ENCODE measurements around the gene SCN10A. TPM values are rescaled to one million over a fixed set of nuclear protein-coding genes. Genes with fewer than 3 reads are reported as not detected.

SCN10A gene
- total and polyA plus RNA-seq, 7 donors: not detected

GRCh38 chr3:38720465-38720864 is 95.6 kb downstream of the SCN10A start:
- H3K4me1 ChIP-seq: no peaks in the 10 kb centered on the region
- intact Hi-C loops (cut with DNase I): no loop called here
- TF ChIP-seq CTCF (IDR thresholded peaks at IDR 0.05): no peak
- H3K9me3 ChIP-seq: no peaks in the 10 kb centered on the region
- DNase-seq: no peak
- ATAC-seq: no peak
- H3K27me3 ChIP-seq (ENCODE audit: insufficient read depth in 3 of 3, low read length in 2 of 3): peaks cover 0 to 5% (median 4%) of the 10 kb centered on the region in 3 donors
- H3K4me3 ChIP-seq: no peak overlapping the region
- no peak overlapping the region for H3K27ac ChIP-seq
- WGBS, 3 donors: 34 to 45% (median 43%) methylated on average over 4 of the region's 4 CpGs
- H3K36me3 ChIP-seq (ENCODE audit: insufficient read depth in 1 of 2, low read depth in 1 of 2): no peaks in the 10 kb centered on the region

- no peak for TF ChIP-seq CTCF (IDR thresholded peaks at IDR 0.05)
- Histone ChIP-seq H3K36me3 (ENCODE audit: insufficient read depth in 1 of 2, low read depth in 1 of 2) (no peaks in the 10 kb centered on the region), H3K4me3 (no peak overlapping the region), H3K4me1 (no peaks in the 10 kb centered on the region), H3K27me3 (ENCODE audit: insufficient read depth in 3 of 3, low read length in 2 of 3) (peaks cover 0 to 4% (median 4%) of the 10 kb centered on the region in 3 donors), H3K27ac (no peak overlapping the region), H3K9me3 (no peaks in the 10 kb centered on the region)
- WGBS, 3 donors: 80 to 83% (median 83%) methylated on average over 5 of the region's 5 CpGs
- no peak for ATAC-seq
- intact Hi-C loops (cut with DNase I): no loop called here
- DNase-seq: no peak
These were observed 98.4 kb downstream of the SCN10A start for GRCh38 chr3:38717355-38718240.

- Histone ChIP-seq H3K27ac (no peak overlapping the region), H3K27me3 (ENCODE audit: insufficient read depth in 3 of 3, low read length in 2 of 3) (peaks cover 0 to 4% (median 0%) of the 10 kb centered on the region in 3 donors), H3K4me3 (no peak overlapping the region), H3K9me3 (no peaks in the 10 kb centered on the region), H3K4me1 (no peaks in the 10 kb centered on the region), H3K36me3 (ENCODE audit: insufficient read depth in 1 of 2, low read depth in 1 of 2) (no peaks in the 10 kb centered on the region)
- no peak for TF ChIP-seq CTCF (IDR thresholded peaks at IDR 0.05)
- DNase-seq (no peak), ATAC-seq (no peak)
- intact Hi-C loops (cut with DNase I): no loop called here
- WGBS, 3 donors: 85 to 93% (median 90%) methylated on average over 2 of the region's 2 CpGs
These were observed 102.9 kb downstream of the SCN10A start for GRCh38 chr3:38713121-38713520.

GRCh38 chr3:38711321-38711720 is 104.7 kb downstream of the SCN10A start:
- ATAC-seq (no peak), DNase-seq (no peak)
- no peaks in the 10 kb centered on the region for H3K4me1 ChIP-seq
- no peak overlapping the region for H3K27ac ChIP-seq
- H3K36me3 ChIP-seq (ENCODE audit: insufficient read depth in 1 of 2, low read depth in 1 of 2): no peaks in the 10 kb centered on the region
- peaks cover 0 to 2% (median 0%) of the 10 kb centered on the region in 3 donors for H3K27me3 ChIP-seq (ENCODE audit: insufficient read depth in 3 of 3, low read length in 2 of 3)
- intact Hi-C loops (cut with DNase I): no loop called here
- no peak for TF ChIP-seq CTCF (IDR thresholded peaks at IDR 0.05)
- H3K4me3 ChIP-seq: no peak overlapping the region
- no peaks in the 10 kb centered on the region for H3K9me3 ChIP-seq
